Stimulated activated CD4-positive, alpha-beta T cell treated with anti-CD3 and anti-CD28 coated beads, TNF-alpha, amount 100 ng/mL, for 4 hours (primary cell): ENCODE measurements around the gene ZP1.

Experiments
- DNase-seq, 3 experiments: peaks; one replicate each; pipeline ENCODE4 v3.0.0-alpha.2; 2020; ENCODE audit warnings: low read depth in 3 of 3

The ZP1 gene

GRCh38 chr11:60875366-60876167 is 8.2 kb downstream of the ZP1 start:
- DNase-seq, result no peak

- no peak for DNase-seq
Measured at GRCh38 chr11:60876168-60876485, 8.8 kb downstream of the ZP1 start.

DNA sequence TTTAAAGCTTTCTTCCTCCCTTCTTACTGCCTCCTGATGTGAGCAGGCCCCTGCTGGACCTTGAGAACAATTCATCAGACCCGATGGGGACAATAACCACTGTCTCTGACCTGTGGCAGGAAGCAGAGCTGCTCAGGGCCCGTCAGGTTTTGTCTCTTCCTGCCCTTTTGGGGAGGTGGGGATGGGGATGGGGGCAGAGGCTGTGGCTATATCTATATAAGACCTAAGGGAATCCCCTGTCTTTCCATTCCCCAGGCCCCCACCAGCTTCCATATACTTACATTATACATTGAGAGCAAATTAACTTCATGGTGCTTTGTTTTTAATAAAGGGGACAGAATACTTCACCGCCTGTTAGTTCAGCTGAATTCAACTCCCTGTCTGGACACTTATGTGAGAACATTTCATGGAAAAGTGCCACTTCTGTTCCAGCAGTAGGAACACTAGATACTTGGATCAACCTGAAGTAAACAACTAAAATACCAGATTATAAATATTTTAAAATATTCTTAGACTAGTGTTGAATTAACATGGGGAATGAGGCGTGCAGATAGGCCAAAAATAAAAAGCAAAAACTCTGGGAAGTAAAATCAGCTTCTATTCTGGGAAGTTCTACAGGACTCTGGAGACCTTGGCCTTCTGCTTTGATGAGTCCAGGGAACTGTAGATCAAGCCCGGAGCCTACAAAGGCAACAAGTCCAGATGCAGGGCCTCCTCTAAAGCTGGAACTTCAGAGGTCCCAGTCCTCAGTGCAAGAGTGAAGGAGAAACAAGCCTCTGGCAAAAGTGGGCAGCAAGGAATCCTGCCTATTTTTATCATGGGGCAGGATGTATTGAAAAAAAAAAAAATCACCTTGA is 11.1 kb downstream of the ZP1 start:
- no peak for DNase-seq

DNA sequence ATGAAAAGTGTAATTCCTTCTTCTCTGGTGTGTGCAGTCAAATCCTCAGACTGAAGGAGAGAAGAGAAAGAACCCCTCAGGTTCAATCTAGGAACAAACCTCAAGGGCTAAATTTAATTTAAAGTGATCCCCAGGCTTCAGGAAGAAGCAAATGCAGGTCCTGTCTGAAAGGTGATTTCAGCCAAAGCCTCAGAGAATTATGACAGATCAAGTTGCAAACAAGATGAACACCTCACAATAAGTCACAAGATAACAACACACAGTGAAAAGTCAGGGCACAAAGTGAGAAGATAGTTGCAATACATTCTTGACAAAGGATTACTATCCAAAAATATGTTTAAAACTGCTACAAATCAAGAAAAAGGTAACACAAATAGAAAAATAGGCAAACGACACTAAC is 11.8 kb downstream of the ZP1 start:
- no peak for DNase-seq

DNA sequence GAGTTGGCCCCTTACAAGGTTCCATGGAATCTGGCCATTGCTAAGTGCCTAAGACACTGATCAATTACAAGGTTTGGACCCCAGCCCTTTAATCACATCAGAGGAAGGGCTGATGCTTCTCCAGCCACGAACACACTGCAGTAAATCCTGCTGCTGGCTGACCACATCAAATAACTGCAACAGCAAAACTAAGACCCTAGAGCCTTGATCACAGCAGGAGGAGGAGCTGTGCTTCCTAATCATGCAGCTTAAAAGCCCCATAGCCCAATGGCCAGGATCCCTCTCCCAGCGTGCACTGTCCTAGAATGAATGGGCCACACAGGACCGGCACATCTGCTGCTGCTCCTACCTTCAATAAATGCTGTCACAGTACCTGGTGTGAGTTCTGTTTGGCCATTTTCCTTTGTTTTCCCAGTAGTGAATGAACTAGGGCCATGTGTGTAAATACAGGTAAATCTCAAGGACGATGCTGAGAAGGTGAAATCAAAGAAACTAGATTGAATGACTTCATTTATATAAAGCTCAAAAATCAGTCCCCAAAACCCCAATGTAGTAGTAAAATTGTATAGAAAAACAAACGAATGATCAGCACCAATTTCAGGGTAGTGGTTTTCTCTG is 12.7 kb downstream of the ZP1 start:
- no peak for DNase-seq

DNA sequence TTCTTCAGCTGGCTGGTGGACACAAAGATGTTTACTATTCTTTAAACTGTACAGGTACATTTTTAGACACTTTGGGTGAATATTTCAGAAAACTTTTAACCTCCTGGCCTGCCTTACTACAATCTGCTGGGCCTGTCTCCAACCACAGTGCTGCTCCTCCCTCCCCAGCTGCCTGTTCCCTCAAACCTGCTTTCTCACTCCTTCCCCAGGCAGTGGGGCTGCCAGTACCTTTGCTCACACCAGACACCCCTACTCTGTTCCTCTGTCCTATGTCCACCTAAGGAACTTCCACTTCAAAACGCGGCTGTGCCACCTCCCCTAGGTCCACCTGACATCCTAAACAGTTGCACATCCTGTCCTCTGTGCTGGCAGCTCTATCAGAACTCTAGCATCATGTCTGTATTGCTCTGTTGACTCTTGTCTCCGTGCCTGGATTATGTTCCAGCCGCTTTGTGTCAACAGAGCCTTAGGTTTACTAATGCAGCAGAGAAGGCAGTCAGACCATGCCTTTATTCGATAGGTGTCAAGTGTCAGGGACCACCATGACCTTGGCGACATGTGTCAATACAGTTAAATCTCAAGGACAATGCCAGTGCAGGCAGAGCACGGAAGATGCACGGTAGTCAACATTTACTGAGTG is 13.4 kb downstream of the ZP1 start:
- no peak for DNase-seq

- no peak for DNase-seq
Measured at GRCh38 chr11:60887556-60887955, 20.2 kb downstream of the ZP1 start.

- DNase-seq, result no peak
Measured at GRCh38 chr11:60889869-60890311, 22.5 kb downstream of the ZP1 start.

DNA sequence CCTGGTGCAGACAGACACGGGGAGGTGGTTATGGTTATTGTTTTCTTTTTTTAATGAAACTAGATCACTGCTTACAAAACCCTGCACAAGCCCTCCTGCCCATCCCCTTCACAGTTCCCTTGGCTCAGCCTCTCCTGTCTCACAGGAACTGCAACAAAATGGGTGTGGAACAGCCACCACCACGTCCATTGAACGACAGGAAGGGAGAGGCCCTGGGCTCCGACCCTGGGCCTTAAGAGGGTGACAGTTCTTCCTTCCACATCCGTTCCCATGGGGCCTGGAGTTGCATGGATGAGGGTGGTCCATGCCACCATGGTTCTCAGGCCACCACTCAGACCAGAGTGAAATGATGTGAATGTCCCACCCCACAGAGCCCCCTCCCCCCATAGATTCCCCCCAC is 23.4 kb downstream of the ZP1 start:
- DNase-seq, result no peak

DNA sequence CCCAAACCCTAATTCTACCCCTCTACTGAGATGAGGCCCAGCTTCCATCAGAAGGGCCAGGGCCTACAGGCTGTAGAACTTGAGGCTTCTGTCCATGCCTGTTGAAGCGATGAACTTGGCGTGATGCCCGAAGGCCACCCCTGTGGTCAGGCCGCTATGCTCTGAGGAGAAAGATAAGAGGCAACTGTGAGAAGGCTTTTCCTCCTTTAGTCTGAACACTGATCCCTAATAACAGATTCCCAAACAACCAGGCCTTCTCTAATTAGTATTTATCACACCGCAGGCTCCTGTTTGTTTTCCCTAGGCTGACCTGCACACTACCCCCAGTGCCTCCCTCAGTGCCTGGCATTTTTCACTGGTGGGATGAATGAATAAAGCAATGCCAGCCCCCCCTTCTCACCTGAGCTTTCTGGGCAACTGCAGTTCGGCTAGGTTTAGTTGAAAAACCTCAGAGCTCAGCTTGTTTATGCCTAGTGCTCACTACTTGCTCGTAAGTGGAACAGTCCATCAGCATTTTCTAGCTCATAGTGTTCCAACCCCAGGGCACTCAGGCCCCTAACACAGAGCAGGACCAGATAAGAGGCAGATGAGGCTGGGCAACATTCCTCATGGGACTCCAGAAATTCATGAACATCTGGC is 23.9 kb downstream of the ZP1 start:
- DNase-seq, result no peak

DNA sequence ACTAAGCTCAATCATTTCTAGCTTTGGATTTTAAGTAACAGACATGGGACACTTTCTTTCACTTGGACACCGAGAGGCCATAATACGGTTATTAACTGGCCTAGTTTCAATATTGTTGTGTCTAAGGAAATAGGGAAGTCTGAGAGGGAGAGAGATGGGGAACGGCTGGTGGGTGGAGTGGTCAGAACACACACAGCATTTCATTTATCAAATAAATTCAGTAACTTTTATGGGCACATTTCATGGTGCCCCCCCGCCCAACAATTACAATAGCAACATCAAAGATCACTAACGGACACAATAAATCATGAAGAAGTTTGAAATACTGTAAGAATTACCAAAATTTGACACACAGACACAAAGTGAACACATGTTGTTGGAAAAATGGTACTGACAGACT is 28.3 kb downstream of the ZP1 start:
- DNase-seq, result no peak

DNA sequence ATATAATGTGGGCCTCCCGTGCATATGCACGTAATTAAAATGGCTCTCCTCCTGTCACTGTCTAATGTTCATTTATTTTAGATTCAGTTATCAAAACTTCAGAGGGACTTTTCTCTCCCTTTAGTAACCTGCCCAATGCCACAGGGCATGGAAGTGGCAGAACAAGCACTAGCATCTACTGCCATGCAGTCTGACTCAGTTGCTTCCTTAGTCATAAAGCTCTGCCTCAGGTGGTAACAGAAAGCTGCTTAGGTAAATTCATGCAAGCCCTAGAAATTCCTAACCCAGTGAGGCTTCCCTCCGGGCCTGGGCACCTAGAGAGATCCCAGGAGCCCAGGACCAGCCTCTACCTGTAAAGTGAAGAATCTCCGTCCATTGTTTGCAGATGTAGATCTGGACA is 30.2 kb downstream of the ZP1 start:
- DNase-seq, result no peak

GRCh38 chr11:60899046-60899936 is 31.9 kb downstream of the ZP1 start:
- DNase-seq, result no peak

- DNase-seq, result no peak
Measured at GRCh38 chr11:60899977-60900376, 32.6 kb downstream of the ZP1 start.

DNA sequence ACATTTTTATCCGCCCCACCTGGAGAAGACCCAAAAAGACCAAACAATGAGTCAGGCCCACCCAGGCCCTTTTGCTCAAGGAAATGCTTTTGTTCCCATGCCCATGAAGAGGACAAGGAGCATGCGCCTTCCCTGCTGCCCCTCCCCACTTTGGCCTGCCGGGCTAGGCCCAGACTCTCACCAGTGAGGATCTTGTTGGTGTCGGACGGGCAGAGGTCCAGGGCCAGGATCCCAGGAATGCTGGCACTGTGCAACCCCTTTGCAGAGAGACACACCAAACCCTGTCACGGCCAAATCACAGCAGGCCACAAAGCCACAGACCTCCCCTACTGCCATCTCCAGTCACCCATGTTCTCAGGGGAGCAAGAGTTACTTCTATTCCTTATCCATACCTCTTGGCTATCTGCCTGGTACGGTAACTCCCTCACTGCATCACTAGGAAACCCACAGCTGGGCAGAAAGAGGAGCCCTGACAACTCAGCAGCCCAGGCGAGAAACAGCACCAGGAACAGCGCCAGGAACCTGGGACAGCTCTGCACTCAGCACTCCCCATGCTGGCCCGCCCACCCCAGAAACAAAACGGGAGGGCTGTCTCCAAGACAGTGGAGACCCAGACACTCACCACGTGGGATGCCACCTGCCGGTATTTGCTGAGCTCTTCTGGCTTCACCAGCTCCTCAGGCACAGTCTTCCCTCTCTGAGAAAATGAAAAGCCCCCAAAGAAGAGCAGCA is 33.5 kb downstream of the ZP1 start:
- DNase-seq, result no peak

DNA sequence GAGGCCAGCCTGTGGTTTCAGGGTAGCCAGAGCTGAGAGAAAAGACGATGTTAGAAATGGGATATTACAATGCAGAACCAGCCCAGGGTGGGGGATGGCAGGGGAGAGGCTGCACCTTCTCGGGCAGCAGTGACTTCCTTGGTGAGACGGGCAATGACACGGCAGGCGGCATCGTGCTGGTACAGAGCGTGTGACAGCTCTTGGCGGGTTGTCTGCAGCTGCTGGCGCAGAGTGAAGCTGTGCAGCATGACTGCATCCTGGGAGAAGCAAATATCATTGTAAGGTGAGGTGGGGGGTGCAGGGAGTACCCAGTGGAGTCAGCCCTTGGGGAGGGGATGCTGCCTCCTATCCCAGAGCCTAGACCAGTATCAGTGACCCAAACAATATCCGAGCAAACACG is 35.3 kb downstream of the ZP1 start:
- no peak for DNase-seq

GRCh38 chr11:60905047-60905446 is 37.7 kb downstream of the ZP1 start:
- no peak for DNase-seq

- DNase-seq, result no peak
Measured at GRCh38 chr11:60905551-60906113, 38.3 kb downstream of the ZP1 start.

GRCh38 chr11:60906132-60906972 is 39.0 kb downstream of the ZP1 start, which contains the start of gene PRPF19:
Gene PRPF19, minus strand, starts transcription at chr11:60906585. Its CDS starts 203 bp downstream, at chr11:60906382.
- DNase-seq, result peak; percentile 94 to 97 (median 94)
